IPS-NIHi11 (cell line): Measurements from ENCODE around the gene LIN7B.
"Not testable (repeated sequence)": the region's sequence is repeated elsewhere in the genome, so short reads cannot be mapped to it uniquely, and the experiment has no call there.

Experiments used
- DNase-seq: peaks from one replicate; pipeline ENCODE4 v3.0.0; 2012; ENCODE audit warnings: mixed read lengths, low spot score

The LIN7B gene

GRCh38 chr19:49145573-49146407, 31.6 kb downstream of the LIN7B start:
- DNase-seq: peak; percentile 76

DNA sequence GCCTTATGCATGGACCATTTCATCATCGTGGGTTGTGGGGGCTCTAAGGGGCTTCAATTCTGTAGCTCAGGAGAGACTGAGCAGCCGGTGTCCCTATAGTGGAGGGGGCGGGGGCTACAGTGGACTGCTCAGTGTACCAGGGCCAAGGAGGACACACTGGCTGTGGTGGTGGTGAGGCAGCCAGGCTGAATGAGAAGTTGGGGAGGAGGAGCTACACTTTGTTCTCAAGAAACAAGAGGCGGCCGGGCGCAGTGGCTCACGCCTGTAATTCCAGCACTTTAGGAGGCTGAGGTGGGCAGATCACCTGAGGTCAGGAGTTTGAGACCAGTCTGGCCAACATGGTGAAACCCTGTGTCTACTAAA, 32.2 kb downstream of the LIN7B start:
- not testable (repeated sequence) for DNase-seq

DNA sequence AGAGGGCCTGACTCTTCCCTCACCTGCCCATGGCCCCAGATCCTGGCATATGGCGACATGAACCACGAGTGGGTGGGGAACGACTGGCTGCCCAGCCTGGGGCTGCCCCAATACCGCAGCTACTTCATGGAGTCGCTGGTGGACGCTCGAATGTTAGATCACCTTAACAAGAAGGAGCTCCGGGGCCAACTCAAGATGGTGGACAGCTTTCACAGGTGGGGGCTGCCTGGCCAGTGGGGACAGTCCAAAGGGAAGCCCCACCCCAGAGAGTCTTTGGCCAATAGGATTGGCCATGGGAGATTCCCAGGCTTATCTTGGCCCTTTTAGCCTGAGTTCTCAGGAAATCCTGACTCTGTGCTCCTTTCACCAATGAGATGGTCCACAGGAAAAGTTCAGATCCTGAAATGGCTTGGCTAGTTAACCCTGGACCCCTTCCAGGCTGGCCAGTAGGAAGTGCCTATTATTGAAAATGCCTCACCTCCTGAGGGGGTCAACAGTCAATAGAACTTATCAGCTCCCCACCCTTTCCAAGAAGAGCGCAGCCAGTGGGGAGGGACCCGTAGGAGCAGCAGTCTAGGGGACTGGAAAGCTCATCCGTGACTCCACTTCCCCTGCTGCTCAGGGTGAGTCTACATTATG, 34.0 kb downstream of the LIN7B start:
- no peak for DNase-seq

DNA sequence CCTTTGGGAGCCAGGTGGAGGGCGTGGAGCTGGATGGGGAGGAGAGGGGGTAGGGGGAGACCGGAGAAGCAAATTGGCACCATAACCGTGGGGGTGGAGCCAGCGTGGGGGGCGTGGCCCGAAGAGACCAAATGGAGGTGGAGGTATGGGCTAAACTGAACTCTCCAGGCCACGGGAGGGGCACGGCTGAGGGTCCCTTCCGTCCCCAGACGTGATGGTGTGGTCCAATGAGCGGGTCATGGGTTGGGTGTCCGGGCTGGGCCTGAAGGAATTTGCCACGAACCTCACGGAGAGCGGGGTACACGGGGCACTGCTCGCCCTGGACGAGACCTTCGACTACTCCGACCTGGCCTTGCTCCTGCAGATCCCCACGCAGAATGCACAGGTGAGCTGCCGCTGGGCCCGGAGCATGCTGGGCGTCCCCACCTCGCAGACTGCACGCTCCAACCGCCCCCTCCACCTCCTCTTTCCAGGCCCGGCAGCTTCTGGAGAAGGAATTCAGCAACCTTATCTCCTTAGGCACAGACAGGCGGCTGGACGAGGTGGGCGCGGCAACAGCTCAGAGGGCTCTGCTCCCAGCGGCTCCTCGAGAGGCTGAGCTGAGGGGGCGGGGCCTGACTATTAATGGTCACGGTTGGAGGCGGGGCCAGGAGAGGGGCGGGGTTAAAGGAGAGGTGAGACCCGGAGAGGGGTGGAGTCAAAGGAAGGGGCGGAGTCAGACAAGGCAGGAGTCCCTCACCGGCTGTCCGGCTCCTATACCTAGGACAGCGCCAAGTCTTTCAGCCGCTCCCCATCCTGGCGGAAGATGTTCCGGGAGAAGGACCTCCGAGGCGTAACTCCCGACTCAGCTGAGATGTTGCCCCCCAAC, 34.8 kb downstream of the LIN7B start:
- peak; percentile 87 for DNase-seq

GRCh38 chr19:49149652-49150105, 35.5 kb downstream of the LIN7B start:
- DNase-seq: peak; percentile 48

- peak; percentile 79 for DNase-seq
Measured at GRCh38 chr19:49150106-49150943, 36.2 kb downstream of the LIN7B start.

GRCh38 chr19:49150944-49151243, 36.7 kb downstream of the LIN7B start:
- DNase-seq: no peak

DNA sequence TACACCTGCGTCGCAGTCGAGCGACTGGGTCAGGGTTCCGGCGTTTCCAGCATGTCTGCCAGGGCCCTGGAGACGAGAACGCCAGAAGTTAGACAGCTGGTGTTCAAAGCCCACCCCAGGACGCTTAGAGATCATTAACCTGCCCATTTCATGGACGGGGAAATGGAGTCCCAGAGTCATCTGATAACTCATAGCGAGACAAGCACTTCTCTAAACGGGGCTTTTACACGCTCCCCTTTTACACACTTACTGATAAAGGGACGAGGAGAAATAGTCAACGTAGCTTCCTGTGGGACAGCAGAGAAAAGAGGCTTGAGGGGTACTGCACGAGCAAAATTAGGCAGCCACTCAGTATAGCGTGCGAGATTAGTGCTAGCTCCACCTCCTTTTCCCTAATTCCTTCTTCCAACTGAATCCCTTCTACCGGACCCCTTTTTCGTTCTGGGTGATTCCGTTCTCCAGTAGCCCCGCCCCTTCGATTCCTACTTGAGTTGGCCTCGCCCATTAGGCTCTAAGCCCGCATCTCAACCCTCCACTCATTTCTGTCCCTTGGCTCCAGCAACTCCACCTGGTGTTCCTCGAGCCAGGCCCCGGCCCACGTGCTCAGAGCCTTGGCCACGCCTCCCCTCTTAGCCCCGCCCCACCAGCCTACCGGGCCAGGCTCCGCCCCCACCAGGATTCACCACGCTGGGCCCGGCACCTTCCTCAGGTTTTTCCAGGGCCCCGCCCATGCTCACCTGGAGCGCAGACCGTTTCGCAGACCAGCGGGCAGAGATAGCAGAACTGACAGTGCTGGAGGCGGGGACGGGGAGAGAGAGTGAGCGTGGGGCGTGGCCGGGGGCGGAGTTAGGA, 37.3 kb downstream of the LIN7B start:
- DNase-seq: peak; percentile 88

DNA sequence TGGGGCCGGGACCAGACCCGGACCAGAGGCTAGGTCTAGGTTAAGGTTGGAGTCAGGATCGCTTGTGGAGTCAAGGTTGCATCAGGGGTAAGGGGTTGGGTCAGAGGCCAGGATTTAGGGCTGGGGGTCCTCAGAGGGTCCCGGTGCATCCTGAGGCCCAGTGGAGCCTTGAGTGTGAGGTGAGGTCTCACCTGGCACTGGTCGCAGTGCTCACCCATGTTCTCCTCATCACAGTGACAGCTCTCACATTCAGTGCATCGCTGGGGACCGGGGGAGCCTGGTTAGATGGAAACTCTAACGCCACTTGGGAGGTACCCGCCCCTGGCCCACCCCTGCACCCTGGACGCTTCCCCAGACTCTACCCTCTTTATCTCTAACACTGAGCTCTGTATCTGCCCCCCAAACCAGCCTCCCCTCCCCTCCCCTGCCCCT, 38.0 kb downstream of the LIN7B start:
- DNase-seq: no peak

GRCh38 chr19:49153167-49153809, 39.1 kb downstream of the LIN7B start:
- no peak for DNase-seq

GRCh38 chr19:49154279-49154678, 40.1 kb downstream of the LIN7B start:
- no peak for DNase-seq

DNA sequence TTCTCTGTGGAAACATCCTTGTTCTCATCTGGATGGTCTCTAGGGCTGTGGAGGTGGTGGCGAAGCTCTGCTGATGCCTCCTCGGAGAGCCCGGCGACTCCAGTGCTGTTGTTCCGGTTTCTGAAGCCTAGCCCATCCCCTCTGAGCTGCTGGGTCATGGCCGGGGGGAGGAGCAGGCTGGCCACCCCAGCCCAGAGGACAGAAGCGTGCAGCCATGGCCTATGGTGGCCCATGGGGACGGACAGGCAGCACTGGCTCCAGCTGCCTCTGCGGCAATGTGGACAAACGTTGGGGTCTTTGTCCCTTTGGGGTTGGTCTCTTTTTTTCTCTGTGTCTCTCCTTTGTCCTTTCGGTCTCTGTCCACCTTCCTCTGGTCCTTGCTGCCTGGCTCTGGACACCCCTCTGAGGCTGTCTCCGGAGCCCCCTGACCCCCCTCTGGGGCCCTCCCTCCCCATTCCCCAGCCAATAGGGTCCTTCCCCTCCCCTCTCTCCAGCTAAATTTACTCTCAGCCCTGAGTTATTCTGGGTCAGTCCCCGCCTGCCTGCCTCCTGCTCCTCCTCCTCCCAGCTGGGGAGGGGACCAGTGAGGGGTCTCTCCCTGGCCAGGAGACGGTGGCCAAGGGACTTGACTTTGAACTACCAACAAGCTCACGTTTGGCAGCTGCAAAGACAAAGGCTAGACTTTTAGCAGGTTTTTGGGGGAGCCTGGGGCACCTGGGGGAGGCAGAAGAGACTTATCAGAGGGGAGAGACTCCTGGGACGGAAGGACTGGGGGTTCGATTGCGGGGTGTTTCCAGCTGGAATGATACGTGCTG, 41.0 kb downstream of the LIN7B start, which contains the start of gene HRC:
TSS of gene HRC (minus strand) at position 392 of the 815 bp plus-strand sequence. CDS start at position 233, 159 bp downstream.
- DNase-seq: no peak

GRCh38 chr19:49155820-49156346, 41.7 kb downstream of the LIN7B start:
- no peak for DNase-seq

GRCh38 chr19:49157445-49158224, 43.5 kb downstream of the LIN7B start, which contains the start of gene TRPM4:
TRPM4 (plus strand) TSS chr19:49157792; CDS start chr19:49157867, 75 bp downstream.
- DNase-seq: peak; percentile 93

- no peak for DNase-seq
Measured at GRCh38 chr19:49160450-49161189, 46.5 kb downstream of the LIN7B start.

GRCh38 chr19:49161987-49162386, 47.8 kb downstream of the LIN7B start:
- no peak for DNase-seq

DNA sequence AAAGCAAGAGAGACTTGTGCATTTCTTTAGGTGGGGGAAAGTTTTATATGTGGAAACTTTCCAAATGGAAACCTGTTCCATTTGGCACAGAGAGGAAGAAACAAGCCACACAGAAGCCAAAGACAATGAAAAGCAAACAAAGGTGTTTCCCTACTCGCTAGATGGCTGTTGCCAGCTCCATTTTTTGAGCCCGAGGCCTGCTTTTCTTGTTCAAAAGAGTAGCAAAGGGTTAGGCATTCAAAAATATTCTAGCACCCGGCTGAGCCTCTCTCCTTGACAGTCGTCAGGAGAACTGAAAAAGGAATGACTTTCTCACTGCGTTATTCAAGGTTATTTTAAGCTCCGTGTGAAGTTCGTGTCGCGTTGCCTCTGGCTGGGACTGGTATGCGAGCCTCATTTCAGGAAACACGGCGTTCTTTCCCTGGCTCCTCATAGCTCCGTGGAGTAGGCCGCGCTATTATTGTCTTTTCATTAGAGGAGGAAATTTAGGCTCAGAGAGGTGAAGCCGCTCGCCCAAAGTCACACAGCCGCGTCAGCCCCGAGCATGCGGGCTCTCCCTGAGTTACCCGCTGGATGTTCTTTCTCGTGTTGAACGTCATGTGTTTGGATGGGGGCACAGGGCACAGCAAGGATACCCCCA, 51.1 kb downstream of the LIN7B start:
- no peak for DNase-seq
